MM.1S (cell line): Measurements from ENCODE around the gene GLS.

Experiments used
- EZH2 ChIP-seq: fragments of 300-600 bp; sonication (generic); optimal IDR thresholded peaks from 2 replicates; pipeline ENCODE3; 2017; ENCODE audit warnings: low read depth, mild to moderate bottlenecking, antibody characterized with exemption, low read length, mixed read lengths
- TF ChIP-seq, protein P1 (sequence below): fragments of 300-600 bp; sonication (generic); IDR thresholded peaks from 2 replicates; pipeline ENCODE4 v1.5.1; 2016; ENCODE audit warnings: antibody characterized with exemption, low read length, mixed read lengths

DNA sequence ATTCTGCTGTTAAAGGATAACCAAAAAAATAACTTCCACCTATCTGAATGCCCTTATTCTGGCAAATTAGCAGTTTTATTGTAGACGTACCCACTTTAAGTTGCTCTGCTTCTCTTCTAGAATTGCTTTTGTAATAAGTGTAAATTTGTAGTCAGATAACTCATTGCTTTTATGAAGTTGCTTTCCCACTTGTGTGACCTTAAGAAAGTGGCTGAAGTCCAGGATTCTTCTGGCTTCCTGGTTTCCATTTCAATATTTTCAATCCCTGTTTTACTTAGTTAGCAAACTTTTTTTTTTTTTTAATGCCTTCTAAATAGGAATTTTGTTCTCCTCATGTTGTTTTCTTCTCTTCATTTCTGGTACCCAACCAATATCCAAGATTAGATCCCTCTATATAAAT lies 59.8 kb downstream of the GLS start:
- TF ChIP-seq, protein P1, sequence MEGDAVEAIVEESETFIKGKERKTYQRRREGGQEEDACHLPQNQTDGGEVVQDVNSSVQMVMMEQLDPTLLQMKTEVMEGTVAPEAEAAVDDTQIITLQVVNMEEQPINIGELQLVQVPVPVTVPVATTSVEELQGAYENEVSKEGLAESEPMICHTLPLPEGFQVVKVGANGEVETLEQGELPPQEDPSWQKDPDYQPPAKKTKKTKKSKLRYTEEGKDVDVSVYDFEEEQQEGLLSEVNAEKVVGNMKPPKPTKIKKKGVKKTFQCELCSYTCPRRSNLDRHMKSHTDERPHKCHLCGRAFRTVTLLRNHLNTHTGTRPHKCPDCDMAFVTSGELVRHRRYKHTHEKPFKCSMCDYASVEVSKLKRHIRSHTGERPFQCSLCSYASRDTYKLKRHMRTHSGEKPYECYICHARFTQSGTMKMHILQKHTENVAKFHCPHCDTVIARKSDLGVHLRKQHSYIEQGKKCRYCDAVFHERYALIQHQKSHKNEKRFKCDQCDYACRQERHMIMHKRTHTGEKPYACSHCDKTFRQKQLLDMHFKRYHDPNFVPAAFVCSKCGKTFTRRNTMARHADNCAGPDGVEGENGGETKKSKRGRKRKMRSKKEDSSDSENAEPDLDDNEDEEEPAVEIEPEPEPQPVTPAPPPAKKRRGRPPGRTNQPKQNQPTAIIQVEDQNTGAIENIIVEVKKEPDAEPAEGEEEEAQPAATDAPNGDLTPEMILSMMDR = no peak
- no peak for TF ChIP-seq EZH2
